ENCODE measurements around the gene GPR84. TPM values are rescaled to one million over a fixed set of nuclear protein-coding genes. Genes with fewer than 3 reads are reported as not detected.

GPR84 gene
- total and polyA plus RNA-seq, 10 of the 15 experiments (the other 5 are each of a cell fraction or from before 2014, with no cell fraction given) = 0.37 to 4.7 (median 2.6) TPM

- intact Hi-C loops (cut with micrococcal nuclease; ENCODE audit: unreplicated experiment) (loop anchor here (2.0 kb wide), 2 partner anchors 34 to 138 kb away; partner anchors contain the start of gene COPZ1), in situ Hi-C loops (cut with MboI) (no loop called here)
- H3K4me3 ChIP-seq = peak overlapping the region; percentile 84
- TF ChIP-seq NFYB (IDR thresholded peaks at IDR 0.05; ENCODE audit: insufficient read depth, low read depth, low read length) (peak; percentile 63; the same call in 1 of the 2 replicates), RCOR1 (conservative IDR thresholded peaks at IDR 0.05; ENCODE audit: low read depth, low read length) (no peak), IRF5 (IDR thresholded peaks at IDR 0.05; ENCODE audit: borderline replicate concordance) (no peak), STAT3 (IDR thresholded peaks at IDR 0.05; ENCODE audit: low read depth, low read length) (no peak), RUNX3 (IDR thresholded peaks at IDR 0.05; ENCODE audit: low read length) (peak; percentile 4; the same call in 1 of the 2 replicates), MYC (IDR thresholded peaks at IDR 0.05; ENCODE audit: insufficient read depth, insufficient read length, insufficient replicate concordance, low read length, severe bottlenecking) (no peak), YBX1 (IDR thresholded peaks at IDR 0.05) (peak; percentile 67; the same call in 1 of the 2 replicates), ZBTB40 (IDR thresholded peaks at IDR 0.05; ENCODE audit: borderline replicate concordance) (0 out of 2 replicates have a peak, but pooled peaks have one; percentile 21), ZNF24 (IDR thresholded peaks at IDR 0.05) (no peak), CHD2 (IDR thresholded peaks at IDR 0.05; ENCODE audit: borderline replicate concordance, low read depth, low read length) (no peak), PML (IDR thresholded peaks at IDR 0.05; ENCODE audit: low read length) (0 out of 2 replicates have a peak, but pooled peaks have one; percentile 6), HDAC2 (IDR thresholded peaks at IDR 0.05) (no peak), NBN (IDR thresholded peaks at IDR 0.05) (peak; percentile 15; the same call in 1 of the 2 replicates), IKZF2 (IDR thresholded peaks at IDR 0.05) (peak in 1 of 2 experiments; percentile 42; a peak in 1 of 4 replicates), NR2F1 (conservative IDR thresholded peaks at IDR 0.05) (no peak)
Observed at GRCh38 chr12:54358191-54358944, 5.9 kb downstream of the GPR84 start.

More at GRCh38 chr12:54358191-54358944, 5.9 kb downstream of the GPR84 start:
- H3K4me2 ChIP-seq (ENCODE audit: control insufficient read depth, insufficient read depth) = peak overlapping the region; percentile 92
- POLR2A ChIA-PET = interaction anchor here (0.7 to 3.8 kb wide), 16 partner anchors 10 to 304 kb away, joined by 3 to 29 read pairs (median 6); partner anchors contain the start of genes CBX5, COPZ1, HNRNPA1 and HOXC4
- H3K27me3 ChIP-seq (replicated peaks in 1 of 2; ENCODE audit: control insufficient read depth in 2 of 2, insufficient read depth in 2 of 2, low read length in 1 of 2) = no peaks in the 10 kb centered on the region
- no peaks in the 10 kb centered on the region for H3K36me3 ChIP-seq (ENCODE audit: control insufficient read depth in 2 of 2, insufficient read depth in 2 of 2, low read length in 1 of 2)
- H3K9ac ChIP-seq (ENCODE audit: control insufficient read depth, insufficient read depth, low read length) = peak overlapping the region; percentile 89
- DNase-seq (ENCODE audit: low read depth, low spot score) (peak; percentile 30), FAIRE-seq (peak; percentile 81), ATAC-seq (peak; percentile 62)
- 0% methylated on average over 15 of the region's 15 CpGs for whole genome bisulfite sequencing (ENCODE audit: insufficient coverage, insufficient replicate concordance, low lambda C conversion rate, missing lambda C conversion rate)
- SMC1A ChIA-PET (ENCODE audit: uncharacterized antibody, unreplicated experiment) = interaction anchor here (0.6 to 2.6 kb wide), 21 partner anchors 10 to 169 kb away, joined by 3 to 13 read pairs (median 4); partner anchors contain the start of genes CBX5, COPZ1, HNRNPA1 and SMUG1
- peak overlapping the region; percentile 95 for H2AFZ ChIP-seq (ENCODE audit: control insufficient read depth, low read depth, low read length)
- CTCF ChIA-PET = interaction anchor here (0.6 to 8.6 kb wide), 26 partner anchors 10 to 326 kb away, joined by 3 to 116 read pairs (median 4); partner anchors contain the start of genes CBX5, COPZ1 and HNRNPA1
- RAD21 ChIA-PET (ENCODE audit: unreplicated experiment) = interaction anchor here (0.5 to 2.8 kb wide), 22 partner anchors 10 to 144 kb away, joined by 3 to 22 read pairs (median 4); partner anchors contain the start of genes CBX5, COPZ1 and HNRNPA1
- peak overlapping the region; percentile 92 for H3K27ac ChIP-seq (ENCODE audit: control insufficient read depth, insufficient read depth)
- no peaks in the 10 kb centered on the region for H4K20me1 ChIP-seq (ENCODE audit: control insufficient read depth, insufficient read depth)
- H3K9me3 ChIP-seq (replicated peaks; ENCODE audit: control insufficient read depth, insufficient read depth, low read length) = no peaks in the 10 kb centered on the region
- TSS peak; percentile 89 for BruUV-seq (replicated peaks)
- no peaks in the 10 kb centered on the region for H3K79me2 ChIP-seq (ENCODE audit: control insufficient read depth, insufficient read depth, low read length)
- peaks cover 14% of the 10 kb centered on the region for H3K4me1 ChIP-seq (ENCODE audit: control insufficient read depth, insufficient read depth, low read length)

All from GM12878 (cell line).